Fibroblast of villous mesenchyme (primary cell): Measurements from ENCODE around the gene ASTN2. TPM values are rescaled to one million over a fixed set of nuclear protein-coding genes. Genes with fewer than 3 reads are reported as not detected.

Experiments
- DNase-seq: peaks from one replicate; pipeline ENCODE4 v3.0.0-alpha.2; 2010; ENCODE audit warnings: low read depth
- H3K4me3 ChIP-seq: 2 replicates; pipeline ENCODE4 v1.5.1; 2011; ENCODE audit warnings: low read depth, mild to moderate bottlenecking, low read length
- total RNA-seq: library from RNA; depleted of rRNA; stranded (reverse); fragments of >200 nt; gene quantifications from 2 replicates; pipeline ENCODE4 v1.2.3, GENCODE V29; 2012
- TF ChIP-seq, protein P1 (sequence below): IDR thresholded peaks from 2 replicates; pipeline ENCODE4 v1.5.1; 2012; ENCODE audit warnings: low read depth, mild to moderate bottlenecking, low read length; ENCODE audit not compliant: insufficient read depth

The ASTN2 gene
- total RNA-seq, 1 donor: 5.6 TPM

DNA sequence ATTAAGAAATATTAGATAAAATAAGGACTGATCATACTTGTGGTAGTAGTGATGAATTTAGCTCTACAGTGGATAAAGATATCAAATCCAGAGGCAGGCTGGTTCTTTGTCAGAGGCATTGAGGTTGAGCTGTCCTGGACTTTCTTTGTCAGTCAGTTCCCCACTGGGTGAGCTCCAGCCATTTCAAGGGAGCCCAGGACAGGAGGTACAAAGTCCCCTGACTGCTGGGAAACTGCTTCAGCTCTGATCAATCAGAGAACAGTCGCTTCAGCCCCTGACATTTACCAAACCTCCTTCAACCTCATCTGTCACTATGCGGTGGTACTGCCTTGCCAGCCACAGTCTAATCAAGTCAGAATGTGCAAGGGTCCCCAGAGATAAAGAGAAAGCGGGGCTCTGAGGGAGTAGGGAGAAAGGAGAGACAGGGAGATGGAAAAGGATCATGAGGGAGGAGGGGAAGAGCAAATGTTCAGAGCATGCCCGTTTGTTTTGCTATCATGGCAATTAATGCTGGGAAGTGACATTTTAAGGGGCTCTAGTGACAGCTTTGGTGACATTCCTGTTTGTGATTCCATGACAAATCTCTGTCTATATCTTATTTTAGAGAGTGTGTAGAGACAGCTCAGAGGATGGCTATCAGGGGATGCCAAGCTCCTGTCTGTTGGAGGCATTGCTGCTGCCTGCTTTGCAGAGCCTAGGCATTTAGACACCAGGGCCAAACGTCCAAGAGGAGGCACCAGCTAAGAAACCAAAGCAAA, 223.2 kb downstream of the ASTN2 start:
- H3K4me3 ChIP-seq: no peak overlapping the region
- TF ChIP-seq, protein P1, sequence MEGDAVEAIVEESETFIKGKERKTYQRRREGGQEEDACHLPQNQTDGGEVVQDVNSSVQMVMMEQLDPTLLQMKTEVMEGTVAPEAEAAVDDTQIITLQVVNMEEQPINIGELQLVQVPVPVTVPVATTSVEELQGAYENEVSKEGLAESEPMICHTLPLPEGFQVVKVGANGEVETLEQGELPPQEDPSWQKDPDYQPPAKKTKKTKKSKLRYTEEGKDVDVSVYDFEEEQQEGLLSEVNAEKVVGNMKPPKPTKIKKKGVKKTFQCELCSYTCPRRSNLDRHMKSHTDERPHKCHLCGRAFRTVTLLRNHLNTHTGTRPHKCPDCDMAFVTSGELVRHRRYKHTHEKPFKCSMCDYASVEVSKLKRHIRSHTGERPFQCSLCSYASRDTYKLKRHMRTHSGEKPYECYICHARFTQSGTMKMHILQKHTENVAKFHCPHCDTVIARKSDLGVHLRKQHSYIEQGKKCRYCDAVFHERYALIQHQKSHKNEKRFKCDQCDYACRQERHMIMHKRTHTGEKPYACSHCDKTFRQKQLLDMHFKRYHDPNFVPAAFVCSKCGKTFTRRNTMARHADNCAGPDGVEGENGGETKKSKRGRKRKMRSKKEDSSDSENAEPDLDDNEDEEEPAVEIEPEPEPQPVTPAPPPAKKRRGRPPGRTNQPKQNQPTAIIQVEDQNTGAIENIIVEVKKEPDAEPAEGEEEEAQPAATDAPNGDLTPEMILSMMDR: no peak
- DNase-seq: no peak

DNA sequence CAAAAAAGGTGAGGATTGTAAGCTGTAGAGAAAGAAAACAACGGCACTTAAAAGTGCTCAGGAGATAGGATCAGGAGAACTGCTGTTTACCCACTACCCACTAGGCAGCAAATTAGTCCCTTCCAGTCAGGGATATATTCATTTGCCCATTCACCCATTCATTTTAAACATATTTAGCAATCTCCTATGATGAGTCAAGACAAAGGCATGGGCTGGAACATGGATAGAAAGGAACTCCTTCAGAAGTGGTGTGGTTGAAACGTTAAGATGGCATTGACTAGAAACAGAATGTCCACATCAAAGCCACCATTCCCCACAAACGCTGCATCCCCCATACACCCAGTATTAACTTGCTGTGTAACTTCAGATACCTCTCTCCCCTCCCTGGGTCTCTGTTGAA, 225.7 kb downstream of the ASTN2 start:
- H3K4me3 ChIP-seq: no peak overlapping the region
- no peak for DNase-seq
- TF ChIP-seq, protein P1: no peak

- TF ChIP-seq, protein P1: no peak
- no peak for DNase-seq
- no peak overlapping the region for H3K4me3 ChIP-seq
Observed at GRCh38 chr9:117188394-117188793, 226.5 kb downstream of the ASTN2 start.

GRCh38 chr9:117187498-117187897, 227.4 kb downstream of the ASTN2 start:
- TF ChIP-seq, protein P1: no peak
- no peak for DNase-seq
- H3K4me3 ChIP-seq: no peak overlapping the region

DNA sequence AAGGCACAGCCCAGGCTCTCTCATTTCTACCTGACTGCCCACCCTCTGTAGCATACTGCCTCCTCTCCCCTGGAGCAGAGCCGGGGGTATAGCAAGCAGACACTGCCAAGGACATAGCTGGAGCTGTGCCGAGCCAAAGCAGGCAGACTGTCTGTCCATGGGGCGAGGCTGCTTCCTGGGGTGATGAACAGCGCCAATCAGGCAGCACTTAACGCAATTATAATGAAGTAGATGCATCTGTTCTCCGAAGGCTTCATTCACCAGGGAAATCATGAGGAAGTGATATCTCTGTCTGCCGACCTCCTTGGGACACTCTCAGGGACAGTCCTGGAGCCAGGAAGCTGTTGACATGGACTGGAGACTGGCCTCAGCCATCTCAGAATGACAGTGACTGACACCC, 230.7 kb downstream of the ASTN2 start:
- no peak overlapping the region for H3K4me3 ChIP-seq
- TF ChIP-seq, protein P1: no peak
- DNase-seq: no peak

DNA sequence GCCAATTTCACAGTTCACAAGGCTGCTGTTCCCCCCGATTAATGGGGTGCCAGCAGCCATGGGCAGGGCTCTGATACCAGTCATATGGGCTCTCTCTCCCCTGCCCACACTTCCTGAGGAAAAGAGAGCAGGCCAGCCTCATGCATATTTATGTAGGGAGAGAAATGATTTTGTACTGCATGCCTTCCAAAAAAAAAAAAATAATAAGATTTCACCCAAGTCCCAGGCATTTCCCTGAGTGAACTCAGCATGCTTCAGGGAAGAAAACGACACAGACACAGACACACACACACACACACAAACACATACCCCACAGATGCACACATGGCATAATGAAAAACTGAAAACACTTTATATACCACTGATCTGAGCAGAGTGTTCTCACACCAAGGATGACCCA, 232.8 kb downstream of the ASTN2 start:
- no peak overlapping the region for H3K4me3 ChIP-seq
- TF ChIP-seq, protein P1: no peak
- DNase-seq: no peak

DNA sequence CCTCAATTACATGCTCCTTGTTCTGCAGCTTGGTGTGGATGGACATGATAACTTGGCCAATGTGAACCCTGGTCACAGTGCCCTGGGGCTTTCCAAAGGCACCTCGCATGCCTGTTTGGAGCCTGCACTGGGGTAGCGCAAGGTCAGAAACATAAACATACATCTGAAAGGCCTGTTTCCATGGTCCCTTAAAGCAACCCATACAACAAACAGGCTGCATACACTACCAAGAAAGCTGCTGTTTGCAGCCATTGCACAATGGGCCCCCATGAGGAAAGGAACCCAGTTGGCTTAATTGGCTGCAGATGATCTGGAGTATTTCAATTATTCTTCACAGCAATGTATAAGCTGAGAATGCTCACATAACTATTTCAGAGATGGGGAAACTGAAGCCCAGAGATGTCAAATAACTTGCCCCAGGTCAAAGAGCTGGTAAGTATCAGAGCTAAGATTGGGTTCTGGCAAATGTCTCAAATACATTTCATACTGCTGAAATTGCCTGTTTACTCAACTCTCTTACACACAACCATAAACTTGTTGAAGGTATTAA, 233.9 kb downstream of the ASTN2 start:
- H3K4me3 ChIP-seq: no peak overlapping the region
- TF ChIP-seq, protein P1: no peak
- no peak for DNase-seq
